K562 (cell line): ENCODE measurements around the gene DCUN1D3. TPM values are rescaled to one million over a fixed set of nuclear protein-coding genes. Genes with fewer than 3 reads are reported as not detected.

Experiments
- ATAC-seq: fragments of 200-7000 bp; cut with Tn5 transposase; 3 replicates; pipeline ENCODE4 v1.9.1; 2020; ENCODE audit warnings: moderate library complexity
- BruUV-seq: library from RNA; stranded (reverse); fragments of 400-500 nt; replicated peaks from 2 replicates; lab custom pipeline; 2021; lab: Mats Ljungman, UMichigan
- CTCF ChIA-PET: fragments of 300-600 bp; formaldehyde crosslinking; extraction: SDS; loops from one replicate; lab custom pipeline; 2021; ENCODE audit warnings: low intra/inter-chr PET ratio; lab: Yijun Ruan, JAX
- POLR2A ChIA-PET: fragments of 300-600, 350-650 bp; sonication (Branson Sonifier 250); formaldehyde crosslinking; extraction: SDS; loops from one replicate; lab custom pipeline; 2021; ENCODE audit warnings: antibody characterized with exemption, inconsistent platforms; lab: Yijun Ruan, JAX
- DNase-seq, 4 experiments: peaks; one replicate each; pipeline versions ENCODE4 v3.0.0 to v3.0.0-alpha.2; 2011 to 2018; ENCODE audit warnings: low spot score in 3 of 4, mixed read lengths in 3 of 4; ENCODE audit errors: extremely low read depth in 1 of 4
- FAIRE-seq: peaks from 2 replicates; lab custom pipeline; 2011; peaks lifted over from hg19 to GRCh38; lab: Jason Lieb, UNC
- H2AFZ ChIP-seq: 2 replicates; pipeline ENCODE4 v1.6.0; 2011; ENCODE audit warnings: low read depth, low read length, control low read depth, inconsistent platforms
- H3K27ac ChIP-seq: fragments of 200-600 bp; 3 replicates; pipeline ENCODE4 v1.8.0; 2011; ENCODE audit warnings: low read depth, mild to moderate bottlenecking, control low read depth, inconsistent platforms, low read length, moderate library complexity, mixed read lengths; ENCODE audit errors: extremely low read depth
- H3K27me3 ChIP-seq, 2 experiments: fragments of 300-600 bp in 1 of 2; 2 replicates in 1 of 2; 3 replicates in 1 of 2; pipeline versions ENCODE4 v1.6.0 to v1.8.0; 2011; ENCODE audit warnings: inconsistent platforms in 2 of 2, low read length in 2 of 2, mild to moderate bottlenecking in 1 of 2, mixed read lengths in 1 of 2, moderate library complexity in 1 of 2; ENCODE audit not compliant: control insufficient read depth in 2 of 2, insufficient read depth in 2 of 2
- H3K36me3 ChIP-seq: fragments of 300-600 bp; 3 replicates; pipeline ENCODE4 v1.8.0; 2011; ENCODE audit warnings: mild to moderate bottlenecking, low read length, inconsistent platforms; ENCODE audit not compliant: control insufficient read depth, insufficient read depth
- H3K4me1 ChIP-seq, 2 experiments: fragments of 200-600 bp in 1 of 2; replicated peaks in 1 of 2; 2 replicates in 1 of 2; 3 replicates in 1 of 2; pipeline versions ENCODE4 v1.5.1 to v1.8.0; 2011; ENCODE audit warnings: inconsistent platforms in 2 of 2, low read length in 2 of 2, mild to moderate bottlenecking in 1 of 2, mixed read lengths in 1 of 2, moderate library complexity in 1 of 2; ENCODE audit not compliant: control insufficient read depth in 2 of 2, insufficient read depth in 2 of 2
- H3K4me2 ChIP-seq: 2 replicates; pipeline ENCODE4 v1.6.1; 2011; ENCODE audit warnings: low read length, control low read depth, inconsistent platforms, mixed read lengths; ENCODE audit not compliant: insufficient read depth
- H3K4me3 ChIP-seq: fragments of 200-600 bp; sonication (generic), shearing (Covaris generic); 2 replicates; pipeline ENCODE4 v1.5.1; 2016; ENCODE audit warnings: control low read depth, inconsistent platforms
- H3K79me2 ChIP-seq: fragments of 200-600 bp; 3 replicates; pipeline ENCODE4 v1.8.0; 2011; ENCODE audit warnings: low read length, inconsistent platforms; ENCODE audit not compliant: control insufficient read depth, insufficient read depth
- H3K9ac ChIP-seq, 2 experiments: 2 replicates each; pipeline versions ENCODE4 v1.6.0 to v1.6.1; 2011; ENCODE audit warnings: low read depth in 2 of 2, low read length in 2 of 2, control low read depth in 1 of 2, inconsistent platforms in 1 of 2, mild to moderate bottlenecking in 1 of 2, mixed read lengths in 1 of 2; ENCODE audit not compliant: insufficient read depth in 1 of 2
- H3K9me1 ChIP-seq: one replicate; pipeline ENCODE4 v1.6.0; 2011; ENCODE audit warnings: inconsistent platforms, mild to moderate bottlenecking, low read length, moderate library complexity; ENCODE audit not compliant: control insufficient read depth, insufficient read depth
- H3K9me3 ChIP-seq: replicated peaks from 2 replicates; pipeline ENCODE4 v1.5.1; 2011; ENCODE audit warnings: low read depth, low read length, inconsistent platforms; ENCODE audit not compliant: control insufficient read depth, insufficient read depth
- H4K20me1 ChIP-seq: replicated peaks from 2 replicates; pipeline ENCODE4 v1.6.1; 2011; ENCODE audit warnings: low read length, inconsistent platforms, mixed read lengths; ENCODE audit not compliant: control insufficient read depth, insufficient read depth
- HMG20B ChIP-seq: fragments of 250-450 bp; sonication (Bioruptor Pico); IDR thresholded peaks from 2 replicates; pipeline ENCODE4 v1.5.0; 2021; ENCODE audit warnings: mild to moderate bottlenecking
- KLF16 ChIP-seq: IDR thresholded peaks from 2 replicates; pipeline ENCODE4 v1.6.1; 2016; ENCODE audit warnings: antibody characterized with exemption
- MAFF ChIP-seq: IDR thresholded peaks from 2 replicates; pipeline ENCODE4 v1.6.1; 2012; ENCODE audit warnings: low read length, improper control_type of control experiment
- NUFIP1 ChIP-seq: fragments of 450-650 bp; IDR thresholded peaks from 2 replicates; pipeline ENCODE4 v1.6.1; 2018; ENCODE audit not compliant: partially characterized antibody
- SMAD3 ChIP-seq: fragments of 450-650 bp; formaldehyde crosslinking; conservative IDR thresholded peaks from 2 replicates; pipeline ENCODE4 v1.4.0; 2020; ENCODE audit warnings: mild to moderate bottlenecking
- SMARCB1 ChIP-seq: IDR thresholded peaks from 2 replicates; pipeline ENCODE4 v1.6.1; 2011; ENCODE audit warnings: improper control_type of control experiment, low read depth; ENCODE audit not compliant: insufficient read length
- SREBF2 ChIP-seq: sonication (generic); formaldehyde crosslinking; IDR thresholded peaks from 2 replicates; pipeline ENCODE4 v1.4.0; 2020; ENCODE audit warnings: mild to moderate bottlenecking, missing genetic modification reagents
- WGBS: fragments of 100-300 bp; shearing (Covaris generic); methylation state at CpG from one replicate; pipeline ENCODE4 v1.1.6; 2016; ENCODE audit warnings: low coverage, mixed read lengths; ENCODE audit not compliant: insufficient coverage; ENCODE audit errors: missing lambda C conversion rate; 5-methylcytosine and 5-hydroxymethylcytosine counted together
- in situ Hi-C: fragments of 300-500 bp; cut with MboI; formaldehyde crosslinking; loops from 4 replicates; pipeline ENCODE4 v1.15.0; 2018; ENCODE audit warnings: inconsistent platforms, mixed read lengths
- intact Hi-C: fragments of 100-400 bp; cut with micrococcal nuclease; formaldehyde crosslinking; loops from 2 replicates; pipeline ENCODE4 v1.14.2; 2022
- polyA plus RNA-seq, 8 experiments: library from polyadenylated mRNA; depleted of rRNA in 4 of 8; stranded (reverse) in 5 of 8; unstranded in 3 of 8; fragments of >200 nt; fragmentation: Nextera tagmentation in 2 of 8; fragmentation: Illumina TruSeq in 1 of 8; extraction: Ambion mirVana in 2 of 8; extraction: Trizol in 1 of 8; gene quantifications; 2 replicates each; pipeline versions ENCODE4 v1.2.1 to v1.2.3, GENCODE V29; 2011 to 2014; ENCODE audit warnings: inconsistent platforms in 1 of 8, missing spikeins in 1 of 8
- total RNA-seq, 7 experiments: library from RNA; depleted of rRNA in 6 of 7; stranded (reverse); fragments of >200 nt in 6 of 7; fragmentation: Illumina TruSeq in 2 of 7; extraction: Trizol in 2 of 7; gene quantifications; 2 replicates each; pipeline versions ENCODE4 v1.2.1 to v1.2.3, GENCODE V29; 2011 to 2021; ENCODE audit warnings: low replicate concordance in 1 of 7
- TF ChIP-seq, protein P1 (sequence below): fragments of 250-450 bp; sonication (Bioruptor Pico); IDR thresholded peaks from 2 replicates; pipeline ENCODE4 v1.5.0; 2021
- TF ChIP-seq, protein P2 (sequence below): fragments of 150-350 bp; conservative IDR thresholded peaks from 2 replicates; pipeline ENCODE4 v1.6.1; 2014; ENCODE audit warnings: low read length

The DCUN1D3 gene
- total and polyA plus RNA-seq, 9 of the 15 experiments (the other 6 are each of a cell fraction or from before 2014, with no cell fraction given): 1.0 to 4.7 (median 2.2) TPM

DNA sequence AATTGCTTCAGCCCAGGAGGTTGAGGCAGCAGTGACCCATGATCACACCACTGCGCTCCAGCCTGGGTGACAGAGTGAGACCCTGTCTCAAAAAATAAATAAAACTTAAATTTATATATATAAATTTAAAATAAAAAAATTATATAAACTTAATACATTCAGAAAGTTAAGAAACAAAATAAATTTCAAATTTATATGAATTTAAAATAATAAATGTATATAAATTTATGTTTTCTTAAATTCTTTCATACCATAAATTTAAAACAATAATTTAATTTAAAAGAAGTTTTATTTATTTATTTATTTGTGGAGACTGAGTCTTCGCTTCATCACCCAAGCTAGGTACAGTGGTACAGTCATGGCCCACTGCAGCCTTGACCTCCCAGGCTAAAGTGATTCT is 20.6 kb upstream of the DCUN1D3 start:
- H4K20me1 ChIP-seq: no peaks in the 10 kb centered on the region
- intact Hi-C loops: no loop called here

More for the DNA sequence above, 20.6 kb upstream of the DCUN1D3 start:
- 94% methylated on average over 2 of the region's 2 CpGs for WGBS
- no TSS peak for BruUV-seq
- no peak for DNase-seq
- Histone ChIP-seq H3K27ac (no peak overlapping the region), H3K9ac (no peak overlapping the region), H3K36me3 (no peaks in the 10 kb centered on the region), H3K9me3 (no peaks in the 10 kb centered on the region), H2AFZ (no peak overlapping the region), H3K4me1 (peaks cover 11 to 31% of the 10 kb centered on the region in 2 experiments), H3K27me3 (no peaks in the 10 kb centered on the region), H3K4me3 (no peak overlapping the region), H3K9me1 (no peaks in the 10 kb centered on the region), H3K4me2 (no peak overlapping the region), H3K79me2 (no peaks in the 10 kb centered on the region)
- TF ChIP-seq, protein P1, sequence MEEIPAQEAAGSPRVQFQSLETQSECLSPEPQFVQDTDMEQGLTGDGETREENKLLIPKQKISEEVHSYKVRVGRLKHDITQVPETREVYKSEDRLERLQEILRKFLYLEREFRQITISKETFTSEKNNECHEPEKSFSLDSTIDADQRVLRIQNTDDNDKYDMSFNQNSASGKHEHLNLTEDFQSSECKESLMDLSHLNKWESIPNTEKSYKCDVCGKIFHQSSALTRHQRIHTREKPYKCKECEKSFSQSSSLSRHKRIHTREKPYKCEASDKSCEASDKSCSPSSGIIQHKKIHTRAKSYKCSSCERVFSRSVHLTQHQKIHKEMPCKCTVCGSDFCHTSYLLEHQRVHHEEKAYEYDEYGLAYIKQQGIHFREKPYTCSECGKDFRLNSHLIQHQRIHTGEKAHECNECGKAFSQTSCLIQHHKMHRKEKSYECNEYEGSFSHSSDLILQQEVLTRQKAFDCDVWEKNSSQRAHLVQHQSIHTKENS (CRISPR knock-in tag): no peak
- TF ChIP-seq NUFIP1 (no peak), KLF16 (no peak), SREBF2 (CRISPR knock-in tag) (no peak), SMARCB1 (no peak), HMG20B (CRISPR knock-in tag) (no peak), SMAD3 (CRISPR knock-in tag) (no peak), MAFF (no peak)
- TF ChIP-seq, protein P2, sequence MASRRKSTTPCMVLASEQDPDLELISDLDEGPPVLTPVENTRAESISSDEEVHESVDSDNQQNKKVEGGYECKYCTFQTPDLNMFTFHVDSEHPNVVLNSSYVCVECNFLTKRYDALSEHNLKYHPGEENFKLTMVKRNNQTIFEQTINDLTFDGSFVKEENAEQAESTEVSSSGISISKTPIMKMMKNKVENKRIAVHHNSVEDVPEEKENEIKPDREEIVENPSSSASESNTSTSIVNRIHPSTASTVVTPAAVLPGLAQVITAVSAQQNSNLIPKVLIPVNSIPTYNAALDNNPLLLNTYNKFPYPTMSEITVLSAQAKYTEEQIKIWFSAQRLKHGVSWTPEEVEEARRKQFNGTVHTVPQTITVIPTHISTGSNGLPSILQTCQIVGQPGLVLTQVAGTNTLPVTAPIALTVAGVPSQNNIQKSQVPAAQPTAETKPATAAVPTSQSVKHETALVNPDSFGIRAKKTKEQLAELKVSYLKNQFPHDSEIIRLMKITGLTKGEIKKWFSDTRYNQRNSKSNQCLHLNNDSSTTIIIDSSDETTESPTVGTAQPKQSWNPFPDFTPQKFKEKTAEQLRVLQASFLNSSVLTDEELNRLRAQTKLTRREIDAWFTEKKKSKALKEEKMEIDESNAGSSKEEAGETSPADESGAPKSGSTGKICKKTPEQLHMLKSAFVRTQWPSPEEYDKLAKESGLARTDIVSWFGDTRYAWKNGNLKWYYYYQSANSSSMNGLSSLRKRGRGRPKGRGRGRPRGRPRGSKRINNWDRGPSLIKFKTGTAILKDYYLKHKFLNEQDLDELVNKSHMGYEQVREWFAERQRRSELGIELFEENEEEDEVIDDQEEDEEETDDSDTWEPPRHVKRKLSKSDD: no peak
- POLR2A ChIA-PET: interaction anchor here (0.7 to 1.8 kb wide), 4 partner anchors 11 to 294 kb away, joined by 3 to 7 read pairs (median 6); partner anchors contain the start of genes DCUN1D3 and LYRM1
- no peak for FAIRE-seq
- CTCF ChIA-PET: no interaction called here
- no peak for ATAC-seq
- in situ Hi-C loops: no loop called here
